Neuron (in vitro differentiated cells): ENCODE measurements around the gene AWAT1.
"Not testable (repeated sequence)": the region's sequence is repeated elsewhere in the genome, so short reads cannot be mapped to it uniquely, and the experiment has no call there.

Experiments used
- H2AFZ ChIP-seq: one replicate; pipeline ENCODE4 v1.6.1; 2013; ENCODE audit warnings: low read depth, mild to moderate bottlenecking, inconsistent platforms, low read length, moderate library complexity
- H3K27me3 ChIP-seq: one replicate; pipeline ENCODE4 v1.6.1; 2013; ENCODE audit warnings: low read length; ENCODE audit not compliant: insufficient read depth
- H3K36me3 ChIP-seq: one replicate; pipeline ENCODE4 v1.6.1; 2013; ENCODE audit warnings: low read length; ENCODE audit not compliant: insufficient read depth
- H3K4me1 ChIP-seq: one replicate; pipeline ENCODE4 v1.6.1; 2013; ENCODE audit warnings: low read length; ENCODE audit not compliant: insufficient read depth
- H3K4me3 ChIP-seq: 2 replicates; pipeline ENCODE4 v1.5.1; 2013; ENCODE audit warnings: mild to moderate bottlenecking, low read length, moderate library complexity
- H3K9me3 ChIP-seq: one replicate; pipeline ENCODE4 v1.6.1; 2013; ENCODE audit warnings: low read length

Gene AWAT1

DNA sequence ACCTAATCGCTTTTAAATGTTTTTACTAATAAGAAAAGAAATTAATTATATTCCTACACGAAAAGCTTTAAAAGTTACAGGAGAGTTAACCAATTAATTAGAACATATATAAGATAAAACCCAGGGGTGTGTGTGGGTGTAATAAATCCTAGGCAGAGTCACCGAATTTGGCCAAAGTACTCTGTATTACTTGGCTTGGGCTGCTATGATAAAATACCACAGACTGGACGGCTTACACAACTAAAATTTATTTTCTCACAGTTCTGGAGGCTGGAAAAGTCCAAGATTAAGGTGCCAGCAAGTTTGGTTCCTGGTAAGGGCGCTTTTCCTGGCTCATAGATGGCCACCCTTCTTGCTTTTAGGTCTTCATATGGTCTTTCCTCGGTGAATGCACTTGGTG, 10.4 kb downstream of the AWAT1 start:
- no peaks in the 10 kb centered on the region for H3K4me1 ChIP-seq
- H3K36me3 ChIP-seq, result no peaks in the 10 kb centered on the region
- no peaks in the 10 kb centered on the region for H3K27me3 ChIP-seq
- no peak overlapping the region for H2AFZ ChIP-seq
- no peak overlapping the region for H3K4me3 ChIP-seq
- H3K9me3 ChIP-seq, result no peaks in the 10 kb centered on the region

DNA sequence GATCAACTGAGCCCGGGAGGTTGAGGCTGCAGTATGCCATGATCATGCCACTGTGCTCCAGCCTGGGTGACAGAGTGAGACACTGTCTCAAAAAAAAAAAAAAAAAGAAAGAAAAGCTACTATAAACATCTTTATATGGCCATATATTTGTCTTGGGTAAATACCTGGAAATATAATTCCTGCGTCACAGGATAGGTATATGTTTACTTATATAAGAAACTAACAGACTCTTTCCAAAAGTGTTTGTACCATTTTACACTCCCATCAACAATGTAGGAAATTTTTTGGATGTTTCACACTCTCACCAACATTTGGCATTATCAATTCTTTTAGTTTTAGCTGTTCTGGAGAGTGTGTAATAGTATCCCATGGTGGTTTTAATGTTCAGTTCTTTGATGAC, 12.8 kb downstream of the AWAT1 start:
- Histone ChIP-seq H2AFZ (no peak overlapping the region), H3K4me3 (no peak overlapping the region), H3K27me3 (no peaks in the 10 kb centered on the region), H3K4me1 (no peaks in the 10 kb centered on the region), H3K36me3 (no peaks in the 10 kb centered on the region), H3K9me3 (no peaks in the 10 kb centered on the region)

GRCh38 chrX:70252491-70252890, 18.0 kb downstream of the AWAT1 start:
- H2AFZ ChIP-seq, result no peak overlapping the region
- no peak overlapping the region for H3K4me3 ChIP-seq
- no peaks in the 10 kb centered on the region for H3K36me3 ChIP-seq
- H3K27me3 ChIP-seq, result no peaks in the 10 kb centered on the region
- no peaks in the 10 kb centered on the region for H3K4me1 ChIP-seq
- no peaks in the 10 kb centered on the region for H3K9me3 ChIP-seq

- Histone ChIP-seq H3K36me3 (no peaks in the 10 kb centered on the region), H3K27me3 (no peaks in the 10 kb centered on the region), H3K4me3 (no peak overlapping the region), H3K4me1 (no peaks in the 10 kb centered on the region), H2AFZ (no peak overlapping the region), H3K9me3 (no peaks in the 10 kb centered on the region)
Measured at GRCh38 chrX:70253377-70254062, 19.1 kb downstream of the AWAT1 start.

GRCh38 chrX:70254063-70254400, 19.6 kb downstream of the AWAT1 start:
- no peaks in the 10 kb centered on the region for H3K9me3 ChIP-seq
- H3K27me3 ChIP-seq, result no peaks in the 10 kb centered on the region
- H3K4me3 ChIP-seq, result no peak overlapping the region
- H3K4me1 ChIP-seq, result no peaks in the 10 kb centered on the region
- H3K36me3 ChIP-seq, result no peaks in the 10 kb centered on the region
- no peak overlapping the region for H2AFZ ChIP-seq

DNA sequence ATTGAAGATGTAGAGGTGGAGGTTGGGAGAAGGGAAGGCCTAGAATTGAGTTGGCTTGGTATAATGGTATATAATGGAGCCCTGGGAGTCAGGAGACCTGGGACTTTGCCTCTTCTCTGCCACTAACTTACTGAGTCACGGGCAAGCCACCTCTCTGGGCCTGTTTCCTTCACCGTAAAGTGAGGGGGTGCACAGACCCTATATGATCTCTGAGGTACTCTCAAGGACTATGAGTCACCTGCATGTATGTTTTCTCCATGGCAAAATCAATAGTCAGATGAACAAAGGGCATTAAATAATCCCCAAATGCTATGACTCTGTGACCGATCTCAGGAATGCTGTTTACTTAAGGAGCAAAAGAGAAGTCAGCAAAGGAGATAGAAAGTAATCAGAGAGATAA, 20.5 kb downstream of the AWAT1 start:
- H2AFZ ChIP-seq, result no peak overlapping the region
- H3K9me3 ChIP-seq, result no peaks in the 10 kb centered on the region
- H3K4me3 ChIP-seq, result no peak overlapping the region
- H3K36me3 ChIP-seq, result no peaks in the 10 kb centered on the region
- H3K4me1 ChIP-seq, result no peaks in the 10 kb centered on the region
- H3K27me3 ChIP-seq, result no peaks in the 10 kb centered on the region

DNA sequence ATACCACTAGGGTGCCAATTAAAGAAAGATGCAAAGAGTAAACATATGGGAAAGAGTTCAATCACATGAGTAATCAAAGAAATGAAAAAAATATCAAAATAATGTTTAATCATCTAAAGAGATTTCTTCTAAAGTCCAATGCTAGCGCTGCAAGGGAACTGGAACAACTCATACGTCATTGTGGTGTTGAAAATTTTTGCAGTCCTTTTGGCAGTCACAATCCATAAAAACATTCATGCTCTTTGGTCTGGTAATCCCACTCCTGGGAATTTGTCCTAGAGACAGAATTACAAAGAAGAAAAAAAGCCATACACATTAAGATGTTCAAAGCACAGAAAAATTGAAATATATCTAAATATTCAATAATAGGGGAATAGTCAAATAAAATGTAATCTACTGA, 21.0 kb downstream of the AWAT1 start:
- H3K36me3 ChIP-seq, result no peaks in the 10 kb centered on the region

GRCh38 chrX:70257423-70258288, 23.2 kb downstream of the AWAT1 start:
- no peak overlapping the region for H2AFZ ChIP-seq
- H3K4me1 ChIP-seq, result no peaks in the 10 kb centered on the region
- no peaks in the 10 kb centered on the region for H3K9me3 ChIP-seq
- no peak overlapping the region for H3K4me3 ChIP-seq
- no peaks in the 10 kb centered on the region for H3K27me3 ChIP-seq
- H3K36me3 ChIP-seq, result no peaks in the 10 kb centered on the region

More for the DNA sequence above, 21.0 kb downstream of the AWAT1 start:
- H3K9me3 ChIP-seq, result no peaks in the 10 kb centered on the region
- no peak overlapping the region for H3K4me3 ChIP-seq
- no peaks in the 10 kb centered on the region for H3K4me1 ChIP-seq
- H3K27me3 ChIP-seq, result no peaks in the 10 kb centered on the region
- no peak overlapping the region for H2AFZ ChIP-seq

GRCh38 chrX:70260104-70260503, 25.6 kb downstream of the AWAT1 start, which contains the start of gene P2RY4:
P2RY4 (minus strand) TSS chrX:70260204; CDS start chrX:70259624, 580 bp downstream.
- Histone ChIP-seq H2AFZ (no peak within 1 kb of the TSS), H3K27me3 (no peaks in the 10 kb centered on the region), H3K4me3 (no peak within 1 kb of the TSS), H3K36me3 (no peaks in the 10 kb centered on the region), H3K4me1 (no peaks in the 10 kb centered on the region), H3K9me3 (no peaks in the 10 kb centered on the region)

DNA sequence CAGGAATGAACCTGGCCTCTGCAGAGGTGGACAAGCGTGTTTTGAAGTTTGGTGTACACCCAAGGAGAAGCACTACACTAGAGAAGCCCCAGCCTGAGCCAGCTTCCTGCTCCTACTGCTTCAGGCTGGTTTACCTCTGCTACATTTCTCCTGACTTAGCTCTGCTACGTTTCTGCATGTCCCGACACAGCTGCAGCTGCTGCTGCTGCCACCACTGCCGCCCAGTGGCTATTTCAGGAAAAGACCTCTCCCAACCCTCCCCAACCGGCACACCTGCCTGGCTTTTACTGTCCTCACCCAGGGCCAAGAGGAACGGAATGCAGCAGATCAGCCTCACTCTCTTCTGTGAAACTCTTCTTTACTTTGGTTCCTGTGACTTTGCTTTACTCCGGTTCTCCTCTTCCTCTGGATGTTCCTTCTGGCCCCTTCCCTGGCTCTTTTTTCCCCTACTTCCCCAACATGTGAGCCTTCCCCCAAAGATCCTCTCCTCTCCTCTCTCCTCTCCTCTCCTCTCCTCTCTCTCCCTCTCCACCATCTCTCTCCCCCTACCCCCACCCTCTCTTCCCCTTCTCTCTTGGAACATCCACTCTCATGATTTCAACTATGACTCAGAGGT, 28.6 kb downstream of the AWAT1 start:
- H3K4me3 ChIP-seq, result no peak overlapping the region

GRCh38 chrX:70264784-70265183, 30.3 kb downstream of the AWAT1 start:
- Histone ChIP-seq H3K27me3 (no peaks in the 10 kb centered on the region), H3K9me3 (no peaks in the 10 kb centered on the region), H3K36me3 (no peaks in the 10 kb centered on the region), H2AFZ (no peak overlapping the region), H3K4me3 (no peak overlapping the region), H3K4me1 (no peaks in the 10 kb centered on the region)

More for the DNA sequence above, 28.6 kb downstream of the AWAT1 start:
- Histone ChIP-seq H3K27me3 (no peaks in the 10 kb centered on the region), H3K36me3 (no peaks in the 10 kb centered on the region), H2AFZ (no peak overlapping the region), H3K9me3 (no peaks in the 10 kb centered on the region), H3K4me1 (no peaks in the 10 kb centered on the region)

DNA sequence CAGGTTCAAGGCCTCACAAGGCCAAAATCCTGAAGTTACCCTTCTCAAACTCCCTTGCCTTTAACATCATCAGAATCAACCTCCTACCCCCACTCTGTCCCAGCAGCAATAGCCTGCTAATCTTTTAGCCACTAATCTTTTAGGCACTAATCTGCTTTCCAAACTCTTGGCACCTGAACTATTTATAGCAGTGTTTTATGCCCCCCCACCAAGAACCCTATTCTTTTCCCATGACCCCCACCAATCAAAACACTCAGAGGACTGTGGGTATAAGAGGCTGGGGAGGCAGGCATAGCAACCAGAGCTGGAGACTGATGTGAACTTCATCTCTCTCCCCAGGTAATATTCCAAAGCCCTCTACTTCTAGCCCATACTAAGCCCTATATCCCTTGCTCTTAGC, 33.6 kb downstream of the AWAT1 start, which contains the start of gene ARR3:
Gene ARR3, plus strand, starts transcription at position 301 of the 400 bp plus-strand sequence. CDS start 1,052 bp downstream, outside the sequence.
- Histone ChIP-seq H3K36me3 (no peaks in the 10 kb centered on the region), H3K4me1 (no peaks in the 10 kb centered on the region), H3K9me3 (no peaks in the 10 kb centered on the region), H3K27me3 (no peaks in the 10 kb centered on the region), H3K4me3 (no peak within 1 kb of the TSS), H2AFZ (no peak within 1 kb of the TSS)

- H2AFZ ChIP-seq, H3K36me3 ChIP-seq, H3K27me3 ChIP-seq, H3K4me1 ChIP-seq, H3K4me3 ChIP-seq, H3K9me3 ChIP-seq: not testable (repeated sequence)
Measured at GRCh38 chrX:70274029-70274428, 39.6 kb downstream of the AWAT1 start.
